ENCODE measurements around the gene GRK6. TPM values are rescaled to one million over a fixed set of nuclear protein-coding genes. Genes with fewer than 3 reads are reported as not detected.

GRK6 gene
- total and polyA plus RNA-seq, 2 experiments from 2014 or later = 13.0 to 56.8 TPM

DNA sequence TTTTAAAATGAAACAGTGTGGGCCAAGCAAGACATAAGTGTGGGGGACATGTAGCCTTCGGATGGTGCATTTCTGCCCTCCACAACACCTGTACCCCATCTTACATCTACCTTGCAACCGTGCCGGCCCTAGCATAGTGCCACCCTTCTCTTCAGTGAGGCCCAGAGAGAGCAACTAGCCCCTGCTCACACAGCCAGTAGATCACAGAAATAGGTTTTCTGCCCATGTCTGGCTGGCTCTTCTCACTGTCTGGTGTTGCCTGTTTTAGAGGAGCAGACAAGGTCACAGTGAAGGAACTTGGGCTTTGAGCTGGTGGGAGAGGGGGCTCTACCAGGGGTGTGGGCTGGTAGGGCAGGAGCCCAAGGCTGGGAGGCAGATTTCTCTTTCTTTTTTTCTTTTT lies 59.8 kb downstream of the GRK6 start:
- Histone ChIP-seq H3K4me2 (no peak overlapping the region), H3K36me3 (ENCODE audit: insufficient read depth) (peaks cover 14% of the 10 kb centered on the region), H3F3A (replicated peaks; ENCODE audit: low read depth) (0 out of 2 replicates have a peak, but pooled peaks cover 5% of the 10 kb centered on the region), H3K27me3 (ENCODE audit: insufficient read depth) (no peaks in the 10 kb centered on the region), H2AFZ (no peak overlapping the region), H3K4me1 (ENCODE audit: insufficient read depth) (peaks cover 4% of the 10 kb centered on the region; the same call in 1 of the 2 replicates), H3K9me2 (ENCODE audit: insufficient read depth) (no peaks in the 10 kb centered on the region), H4K20me1 (replicated peaks; ENCODE audit: insufficient read depth) (no peaks in the 10 kb centered on the region; the same call in 1 of the 2 replicates), H3K4me3 (no peak overlapping the region), H3K79me2 (replicated peaks; ENCODE audit: insufficient read depth) (no peaks in the 10 kb centered on the region), H3K27ac (ENCODE audit: low read depth) (no peak overlapping the region)
- Mint-ChIP-seq H3K27me3 (ENCODE audit: insufficient read depth, low read depth, poor library complexity) (peaks cover 31% of the 10 kb centered on the region), H3K4me3 (no peak overlapping the region), H3K36me3 (ENCODE audit: low read depth) (peaks cover 80% of the 10 kb centered on the region), H3K27ac (no peak overlapping the region), H3K9me3 (peaks cover 2% of the 10 kb centered on the region; the same call in 1 of the 3 replicates), H3K4me1 (peaks cover 5% of the 10 kb centered on the region)
- ATAC-seq = no peak
- DNase-seq (ENCODE audit: low spot score) = no peak
- TF ChIP-seq CREB1 (CRISPR knock-in tag; IDR thresholded peaks at IDR 0.05; ENCODE audit: low read depth) (no peak), NANOG (IDR thresholded peaks at IDR 0.05; ENCODE audit: borderline replicate concordance) (no peak), ZNF114 (CRISPR knock-in tag; IDR thresholded peaks at IDR 0.05) (no peak), STAT1 (IDR thresholded peaks at IDR 0.05; ENCODE audit: unreplicated experiment) (no peak), EZH2 (IDR thresholded peaks at IDR 0.05; ENCODE audit: low read depth, unreplicated experiment) (no peak), ZNF331 (CRISPR knock-in tag; IDR thresholded peaks at IDR 0.05; ENCODE audit: low read depth) (no peak), JUNB (IDR thresholded peaks at IDR 0.05; ENCODE audit: unreplicated experiment) (no peak), POLR2AphosphoS5 (IDR thresholded peaks at IDR 0.05; ENCODE audit: low read depth) (no peak), EZH2phosphoT487 (IDR thresholded peaks at IDR 0.05; ENCODE audit: unreplicated experiment) (no peak)
- TF ChIP-seq, protein P1, sequence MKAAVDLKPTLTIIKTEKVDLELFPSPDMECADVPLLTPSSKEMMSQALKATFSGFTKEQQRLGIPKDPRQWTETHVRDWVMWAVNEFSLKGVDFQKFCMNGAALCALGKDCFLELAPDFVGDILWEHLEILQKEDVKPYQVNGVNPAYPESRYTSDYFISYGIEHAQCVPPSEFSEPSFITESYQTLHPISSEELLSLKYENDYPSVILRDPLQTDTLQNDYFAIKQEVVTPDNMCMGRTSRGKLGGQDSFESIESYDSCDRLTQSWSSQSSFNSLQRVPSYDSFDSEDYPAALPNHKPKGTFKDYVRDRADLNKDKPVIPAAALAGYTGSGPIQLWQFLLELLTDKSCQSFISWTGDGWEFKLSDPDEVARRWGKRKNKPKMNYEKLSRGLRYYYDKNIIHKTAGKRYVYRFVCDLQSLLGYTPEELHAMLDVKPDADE (IDR thresholded peaks at IDR 0.05) = no peak
- TF ChIP-seq, protein P2, sequence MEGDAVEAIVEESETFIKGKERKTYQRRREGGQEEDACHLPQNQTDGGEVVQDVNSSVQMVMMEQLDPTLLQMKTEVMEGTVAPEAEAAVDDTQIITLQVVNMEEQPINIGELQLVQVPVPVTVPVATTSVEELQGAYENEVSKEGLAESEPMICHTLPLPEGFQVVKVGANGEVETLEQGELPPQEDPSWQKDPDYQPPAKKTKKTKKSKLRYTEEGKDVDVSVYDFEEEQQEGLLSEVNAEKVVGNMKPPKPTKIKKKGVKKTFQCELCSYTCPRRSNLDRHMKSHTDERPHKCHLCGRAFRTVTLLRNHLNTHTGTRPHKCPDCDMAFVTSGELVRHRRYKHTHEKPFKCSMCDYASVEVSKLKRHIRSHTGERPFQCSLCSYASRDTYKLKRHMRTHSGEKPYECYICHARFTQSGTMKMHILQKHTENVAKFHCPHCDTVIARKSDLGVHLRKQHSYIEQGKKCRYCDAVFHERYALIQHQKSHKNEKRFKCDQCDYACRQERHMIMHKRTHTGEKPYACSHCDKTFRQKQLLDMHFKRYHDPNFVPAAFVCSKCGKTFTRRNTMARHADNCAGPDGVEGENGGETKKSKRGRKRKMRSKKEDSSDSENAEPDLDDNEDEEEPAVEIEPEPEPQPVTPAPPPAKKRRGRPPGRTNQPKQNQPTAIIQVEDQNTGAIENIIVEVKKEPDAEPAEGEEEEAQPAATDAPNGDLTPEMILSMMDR (conservative IDR thresholded peaks at IDR 0.05; ENCODE audit: low read depth in 2 of 2) = no peak
- TF ChIP-seq, protein P3, sequence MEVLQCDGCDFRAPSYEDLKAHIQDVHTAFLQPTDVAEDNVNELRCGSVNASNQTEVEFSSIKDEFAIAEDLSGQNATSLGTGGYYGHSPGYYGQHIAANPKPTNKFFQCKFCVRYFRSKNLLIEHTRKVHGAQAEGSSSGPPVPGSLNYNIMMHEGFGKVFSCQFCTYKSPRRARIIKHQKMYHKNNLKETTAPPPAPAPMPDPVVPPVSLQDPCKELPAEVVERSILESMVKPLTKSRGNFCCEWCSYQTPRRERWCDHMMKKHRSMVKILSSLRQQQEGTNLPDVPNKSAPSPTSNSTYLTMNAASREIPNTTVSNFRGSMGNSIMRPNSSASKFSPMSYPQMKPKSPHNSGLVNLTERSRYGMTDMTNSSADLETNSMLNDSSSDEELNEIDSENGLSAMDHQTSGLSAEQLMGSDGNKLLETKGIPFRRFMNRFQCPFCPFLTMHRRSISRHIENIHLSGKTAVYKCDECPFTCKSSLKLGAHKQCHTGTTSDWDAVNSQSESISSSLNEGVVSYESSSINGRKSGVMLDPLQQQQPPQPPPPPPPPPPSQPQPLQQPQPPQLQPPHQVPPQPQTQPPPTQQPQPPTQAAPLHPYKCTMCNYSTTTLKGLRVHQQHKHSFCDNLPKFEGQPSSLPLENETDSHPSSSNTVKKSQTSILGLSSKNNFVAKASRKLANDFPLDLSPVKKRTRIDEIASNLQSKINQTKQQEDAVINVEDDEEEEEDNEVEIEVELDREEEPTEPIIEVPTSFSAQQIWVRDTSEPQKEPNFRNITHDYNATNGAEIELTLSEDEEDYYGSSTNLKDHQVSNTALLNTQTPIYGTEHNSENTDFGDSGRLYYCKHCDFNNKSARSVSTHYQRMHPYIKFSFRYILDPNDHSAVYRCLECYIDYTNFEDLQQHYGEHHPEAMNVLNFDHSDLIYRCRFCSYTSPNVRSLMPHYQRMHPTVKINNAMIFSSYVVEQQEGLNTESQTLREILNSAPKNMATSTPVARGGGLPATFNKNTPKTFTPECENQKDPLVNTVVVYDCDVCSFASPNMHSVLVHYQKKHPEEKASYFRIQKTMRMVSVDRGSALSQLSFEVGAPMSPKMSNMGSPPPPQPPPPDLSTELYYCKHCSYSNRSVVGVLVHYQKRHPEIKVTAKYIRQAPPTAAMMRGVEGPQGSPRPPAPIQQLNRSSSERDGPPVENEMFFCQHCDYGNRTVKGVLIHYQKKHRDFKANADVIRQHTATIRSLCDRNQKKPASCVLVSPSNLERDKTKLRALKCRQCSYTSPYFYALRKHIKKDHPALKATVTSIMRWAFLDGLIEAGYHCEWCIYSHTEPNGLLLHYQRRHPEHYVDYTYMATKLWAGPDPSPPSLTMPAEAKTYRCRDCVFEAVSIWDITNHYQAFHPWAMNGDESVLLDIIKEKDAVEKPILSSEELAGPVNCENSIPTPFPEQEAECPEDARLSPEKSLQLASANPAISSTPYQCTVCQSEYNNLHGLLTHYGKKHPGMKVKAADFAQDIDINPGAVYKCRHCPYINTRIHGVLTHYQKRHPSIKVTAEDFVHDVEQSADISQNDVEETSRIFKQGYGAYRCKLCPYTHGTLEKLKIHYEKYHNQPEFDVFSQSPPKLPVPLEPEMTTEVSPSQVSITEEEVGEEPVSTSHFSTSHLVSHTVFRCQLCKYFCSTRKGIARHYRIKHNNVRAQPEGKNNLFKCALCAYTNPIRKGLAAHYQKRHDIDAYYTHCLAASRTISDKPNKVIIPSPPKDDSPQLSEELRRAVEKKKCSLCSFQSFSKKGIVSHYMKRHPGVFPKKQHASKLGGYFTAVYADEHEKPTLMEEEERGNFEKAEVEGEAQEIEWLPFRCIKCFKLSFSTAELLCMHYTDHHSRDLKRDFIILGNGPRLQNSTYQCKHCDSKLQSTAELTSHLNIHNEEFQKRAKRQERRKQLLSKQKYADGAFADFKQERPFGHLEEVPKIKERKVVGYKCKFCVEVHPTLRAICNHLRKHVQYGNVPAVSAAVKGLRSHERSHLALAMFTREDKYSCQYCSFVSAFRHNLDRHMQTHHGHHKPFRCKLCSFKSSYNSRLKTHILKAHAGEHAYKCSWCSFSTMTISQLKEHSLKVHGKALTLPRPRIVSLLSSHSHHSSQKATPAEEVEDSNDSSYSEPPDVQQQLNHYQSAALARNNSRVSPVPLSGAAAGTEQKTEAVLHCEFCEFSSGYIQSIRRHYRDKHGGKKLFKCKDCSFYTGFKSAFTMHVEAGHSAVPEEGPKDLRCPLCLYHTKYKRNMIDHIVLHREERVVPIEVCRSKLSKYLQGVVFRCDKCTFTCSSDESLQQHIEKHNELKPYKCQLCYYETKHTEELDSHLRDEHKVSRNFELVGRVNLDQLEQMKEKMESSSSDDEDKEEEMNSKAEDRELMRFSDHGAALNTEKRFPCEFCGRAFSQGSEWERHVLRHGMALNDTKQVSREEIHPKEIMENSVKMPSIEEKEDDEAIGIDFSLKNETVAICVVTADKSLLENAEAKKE (CRISPR knock-in tag; IDR thresholded peaks at IDR 0.05) = no peak

Measured in GM23338 (cell line).